Mesodermal cell (in vitro differentiated cells): ENCODE results near the gene CYYR1.

Source experiments
- H3K27ac ChIP-seq: 2 replicates; pipeline ENCODE4 v1.7.0; 2013; ENCODE audit warnings: mild to moderate bottlenecking, low read depth, low read length, moderate library complexity; ENCODE audit not compliant: severe bottlenecking
- H3K36me3 ChIP-seq: 2 replicates; pipeline ENCODE4 v1.7.1; 2013; ENCODE audit warnings: mild to moderate bottlenecking, low read length, moderate library complexity; ENCODE audit not compliant: control insufficient read depth, insufficient read depth
- H3K4me1 ChIP-seq: one replicate; pipeline ENCODE4 v1.7.1; 2013; ENCODE audit warnings: mild to moderate bottlenecking, low read length; ENCODE audit not compliant: insufficient read depth, control insufficient read depth, poor library complexity, severe bottlenecking
- H3K4me3 ChIP-seq: 2 replicates; pipeline ENCODE4 v1.7.0; 2013; ENCODE audit warnings: low read length, control low read depth, mild to moderate bottlenecking; ENCODE audit not compliant: insufficient read depth, poor library complexity, severe bottlenecking; ENCODE audit errors: extremely low read depth
- H3K9me3 ChIP-seq: 2 replicates; pipeline ENCODE4 v1.7.1; 2013; ENCODE audit warnings: mild to moderate bottlenecking, low read length, moderate library complexity; ENCODE audit not compliant: control insufficient read depth
- WGBS, 2 experiments: methylation state at CpG; one replicate each; pipeline ENCODE4 v1.1.5; 2013; ENCODE audit warnings: missing lambda C conversion rate in 2 of 2; ENCODE audit not compliant: insufficient coverage in 2 of 2; 5-methylcytosine and 5-hydroxymethylcytosine counted together

Gene CYYR1

GRCh38 chr21:26554365-26554764 is 18.7 kb downstream of the CYYR1 start:
- H3K4me3 ChIP-seq, result no peak overlapping the region
- 80 to 95% methylated on average over 1 to 2 of the region's 2 CpGs for WGBS, 2 experiments

GRCh38 chr21:26553898-26554297 is 19.2 kb downstream of the CYYR1 start:
- Histone ChIP-seq H3K4me3 (no peak overlapping the region), H3K9me3 (no peaks in the 10 kb centered on the region), H3K36me3 (peaks cover 10% of the 10 kb centered on the region), H3K27ac (no peak overlapping the region), H3K4me1 (no peaks in the 10 kb centered on the region)
- WGBS, 2 experiments, result no CpG with 5 or more reads among the region's 2 CpGs

More at GRCh38 chr21:26554365-26554764, 18.7 kb downstream of the CYYR1 start:
- H3K4me1 ChIP-seq, result no peaks in the 10 kb centered on the region
- H3K27ac ChIP-seq, result no peak overlapping the region
- no peaks in the 10 kb centered on the region for H3K9me3 ChIP-seq
- H3K36me3 ChIP-seq, result peaks cover 13% of the 10 kb centered on the region

GRCh38 chr21:26550326-26550725 is 22.8 kb downstream of the CYYR1 start:
- H3K9me3 ChIP-seq, result no peaks in the 10 kb centered on the region
- H3K4me1 ChIP-seq, result no peaks in the 10 kb centered on the region
- no peak overlapping the region for H3K27ac ChIP-seq
- H3K36me3 ChIP-seq, result peaks cover 3% of the 10 kb centered on the region
- no peak overlapping the region for H3K4me3 ChIP-seq
- WGBS, 2 experiments, result 83% methylated on average over 2 of the region's 2 CpGs; no CpG with 5 or more reads in 1 of the 2 experiments

DNA sequence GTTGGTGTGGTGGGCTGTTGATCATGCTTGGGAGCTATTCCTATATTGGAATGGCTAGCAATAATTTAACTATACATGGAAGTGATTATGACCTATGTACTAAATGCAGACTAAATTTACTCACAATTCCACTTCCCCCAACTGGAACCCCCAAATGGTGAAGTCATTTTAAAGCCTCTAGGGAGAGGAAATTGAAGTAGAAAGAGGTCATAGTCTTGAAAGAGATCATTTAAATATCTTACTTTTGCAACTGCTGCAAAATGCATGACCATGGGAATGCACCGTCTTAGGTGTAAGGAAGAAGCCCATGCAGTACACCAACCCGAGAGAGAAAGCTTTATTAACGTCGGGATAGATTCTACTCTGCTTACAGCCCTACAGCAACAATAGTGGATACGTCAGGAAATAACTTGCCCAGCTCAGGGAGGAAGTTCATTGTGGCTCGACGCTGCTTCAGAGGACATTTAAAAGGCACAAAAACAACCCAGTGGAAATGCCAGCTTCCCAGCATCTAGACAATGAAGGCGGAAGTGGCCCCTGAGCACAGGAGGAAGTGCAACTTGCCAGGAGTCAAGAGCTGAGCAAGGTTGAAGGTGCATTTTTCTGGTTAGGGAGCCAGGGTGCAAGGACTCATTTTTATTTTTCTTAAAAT is 26.5 kb downstream of the CYYR1 start:
- no peak overlapping the region for H3K27ac ChIP-seq
- peaks cover 3% of the 10 kb centered on the region for H3K36me3 ChIP-seq
- 91 to 98% methylated on average over 7 to 8 of the region's 8 CpGs for WGBS, 2 experiments
- no peaks in the 10 kb centered on the region for H3K4me1 ChIP-seq
- H3K9me3 ChIP-seq, result no peaks in the 10 kb centered on the region
- no peak overlapping the region for H3K4me3 ChIP-seq

- WGBS, 2 experiments, result 83% methylated on average over 2 of the region's 7 CpGs; no CpG with 5 or more reads in 1 of the 2 experiments
- Histone ChIP-seq H3K4me1 (no peaks in the 10 kb centered on the region), H3K9me3 (no peaks in the 10 kb centered on the region), H3K4me3 (no peak overlapping the region), H3K36me3 (peaks cover 3% of the 10 kb centered on the region), H3K27ac (no peak overlapping the region)
These were observed 28.8 kb downstream of the CYYR1 start for GRCh38 chr21:26544201-26544775.

- Histone ChIP-seq H3K9me3 (no peaks in the 10 kb centered on the region), H3K4me3 (no peak overlapping the region), H3K36me3 (peaks cover 4% of the 10 kb centered on the region), H3K27ac (no peak overlapping the region), H3K4me1 (no peaks in the 10 kb centered on the region)
These were observed 32.4 kb downstream of the CYYR1 start for GRCh38 chr21:26540651-26541050.

- Histone ChIP-seq H3K9me3 (no peaks in the 10 kb centered on the region), H3K4me3 (no peak overlapping the region), H3K27ac (no peak overlapping the region), H3K4me1 (no peaks in the 10 kb centered on the region), H3K36me3 (peaks cover 4% of the 10 kb centered on the region)
- WGBS, 2 experiments, result no CpG with 5 or more reads among the region's 2 CpGs
These were observed 33.5 kb downstream of the CYYR1 start for GRCh38 chr21:26539566-26539965.

- Histone ChIP-seq H3K4me3 (no peak overlapping the region), H3K9me3 (no peaks in the 10 kb centered on the region), H3K4me1 (no peaks in the 10 kb centered on the region), H3K27ac (no peak overlapping the region), H3K36me3 (peaks cover 4% of the 10 kb centered on the region)
- WGBS, 2 experiments, result 40 to 65% methylated on average over 1 to 2 of the region's 4 CpGs
These were observed 38.6 kb downstream of the CYYR1 start for GRCh38 chr21:26534517-26534916.

DNA sequence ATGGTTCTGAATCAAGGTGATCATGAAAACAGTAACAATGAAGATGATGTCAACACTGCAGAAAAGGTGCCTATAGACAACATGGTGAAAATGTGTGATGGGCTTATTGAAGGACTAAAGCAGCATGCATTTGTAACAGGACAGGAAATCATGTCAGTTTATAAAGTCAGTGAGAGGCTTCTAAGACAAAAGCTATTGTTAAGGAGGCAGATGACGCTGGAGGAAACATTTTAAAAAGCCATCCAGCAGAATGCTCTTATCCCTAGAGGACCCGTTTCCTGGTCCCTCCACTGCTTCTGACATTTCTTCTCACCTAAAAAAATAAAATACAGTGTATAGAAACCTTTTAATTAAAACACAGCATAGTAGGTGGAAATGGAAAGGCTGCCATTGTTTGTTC is 40.9 kb downstream of the CYYR1 start:
- Histone ChIP-seq H3K9me3 (no peaks in the 10 kb centered on the region), H3K4me1 (no peaks in the 10 kb centered on the region), H3K27ac (no peak overlapping the region), H3K36me3 (peaks cover 4% of the 10 kb centered on the region), H3K4me3 (no peak overlapping the region)
- 100% methylated on average over 1 of the region's 2 CpGs; no CpG with 5 or more reads in 1 of the 2 experiments for WGBS, 2 experiments

DNA sequence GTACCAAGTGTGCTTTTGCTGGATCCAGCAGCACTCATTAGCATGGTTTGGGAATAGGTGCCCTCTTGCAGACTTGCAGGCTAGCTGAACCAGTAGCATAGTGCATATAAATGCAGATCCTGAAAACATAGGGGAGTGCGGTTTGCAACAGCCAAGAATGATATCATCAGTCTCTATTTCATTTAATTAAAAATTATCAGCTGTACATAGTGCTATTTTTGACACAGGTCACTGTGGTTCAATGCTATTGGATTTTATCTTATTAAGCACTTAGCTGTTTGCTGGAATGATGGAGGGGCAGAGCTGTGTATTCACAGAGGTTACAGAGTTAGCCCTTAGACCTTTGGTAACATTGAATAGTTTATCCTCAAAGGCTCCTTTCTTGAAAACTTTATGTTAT is 43.6 kb downstream of the CYYR1 start:
- no peaks in the 10 kb centered on the region for H3K36me3 ChIP-seq
- no peak overlapping the region for H3K4me3 ChIP-seq
- no CpG with 5 or more reads among the region's 1 CpG for WGBS, 2 experiments
- no peaks in the 10 kb centered on the region for H3K4me1 ChIP-seq
- no peak overlapping the region for H3K27ac ChIP-seq
- no peaks in the 10 kb centered on the region for H3K9me3 ChIP-seq

- H3K27ac ChIP-seq, result no peak overlapping the region
- H3K4me1 ChIP-seq, result no peaks in the 10 kb centered on the region
- no peaks in the 10 kb centered on the region for H3K9me3 ChIP-seq
- no peak overlapping the region for H3K4me3 ChIP-seq
- no peaks in the 10 kb centered on the region for H3K36me3 ChIP-seq
These were observed 44.2 kb downstream of the CYYR1 start for GRCh38 chr21:26528882-26529281.
